HEK293 (cell line): Measurements from ENCODE around the gene ARV1.

Source experiments
- CTCF ChIA-PET: fragments of 350-600 bp; formaldehyde crosslinking; extraction: SDS; loops from one replicate; lab custom pipeline; 2021; ENCODE audit warnings: antibody characterized with exemption; lab: Yijun Ruan, JAX
- POLR2A ChIA-PET: fragments of 300-600 bp; formaldehyde crosslinking; extraction: SDS; loops from one replicate; lab custom pipeline; 2020; ENCODE audit warnings: antibody characterized with exemption, inconsistent platforms; lab: Yijun Ruan, JAX
- H3K27ac ChIP-seq: fragments of 200-500 bp; sonication (Bioruptor generic); 2 replicates; pipeline ENCODE4 v1.5.1; 2014; ENCODE audit warnings: low read depth, low read length, control low read depth, inconsistent platforms; ENCODE audit errors: extremely low read depth
- H3K36me3 ChIP-seq, 2 experiments: fragments of 200-500 bp in 1 of 2; sonication (Bioruptor generic) in 1 of 2; 1 replicate in 1 of 2; 2 replicates in 1 of 2; pipeline ENCODE4 v1.5.1; 2014 to 2017; ENCODE audit warnings: inconsistent platforms in 2 of 2, low read length in 2 of 2; ENCODE audit not compliant: control insufficient read depth in 2 of 2, insufficient read depth in 1 of 2
- H3K4me1 ChIP-seq: fragments of 200-500 bp; sonication (Bioruptor generic); 2 replicates; pipeline ENCODE4 v1.5.1; 2014; ENCODE audit warnings: mild to moderate bottlenecking, low read length, inconsistent platforms; ENCODE audit not compliant: control insufficient read depth, insufficient read depth
- H3K4me3 ChIP-seq: 2 replicates; pipeline ENCODE4 v1.5.1; 2011; ENCODE audit warnings: low read depth, mild to moderate bottlenecking, control low read depth, low read length, moderate library complexity
- H3K9me3 ChIP-seq: fragments of 200-500 bp; sonication (Bioruptor generic); 2 replicates; pipeline ENCODE4 v1.5.1; 2014; ENCODE audit warnings: low read depth, low read length, inconsistent platforms; ENCODE audit not compliant: control insufficient read depth, insufficient read depth
- GLIS2 ChIP-seq: fragments of 450-650 bp; formaldehyde crosslinking; IDR thresholded peaks from 2 replicates; pipeline ENCODE4 v1.5.1; 2016; ENCODE audit warnings: missing biosample characterization, missing genetic modification characterization
- KLF7 ChIP-seq: fragments of 450-650 bp; formaldehyde crosslinking; IDR thresholded peaks from 2 replicates; pipeline ENCODE4 v1.5.1; 2016; ENCODE audit warnings: missing biosample characterization, missing genetic modification characterization, borderline replicate concordance
- MEIS1 ChIP-seq: sonication (generic); formaldehyde crosslinking; IDR thresholded peaks from 2 replicates; pipeline ENCODE4 v1.8.1; 2022; ENCODE audit warnings: missing genetic modification reagents, mild to moderate bottlenecking, borderline replicate concordance
- OSR2 ChIP-seq: fragments of 450-650 bp; formaldehyde crosslinking; IDR thresholded peaks from 2 replicates; pipeline ENCODE4 v1.5.1; 2016; ENCODE audit warnings: missing biosample characterization, missing genetic modification characterization
- PRDM1 ChIP-seq: fragments of 450-650 bp; formaldehyde crosslinking; IDR thresholded peaks from 2 replicates; pipeline ENCODE4; 2016; ENCODE audit warnings: missing biosample characterization, missing genetic modification characterization
- TRIM28 ChIP-seq: IDR thresholded peaks from 2 replicates; pipeline ENCODE4 v1.6.1; 2011; ENCODE audit warnings: low read length, control low read depth, borderline replicate concordance
- ZBTB1 ChIP-seq: fragments of 450-650 bp; formaldehyde crosslinking; IDR thresholded peaks from 2 replicates; pipeline ENCODE4 v1.5.1; 2016; ENCODE audit warnings: missing biosample characterization, missing genetic modification characterization
- ZBTB17 ChIP-seq: fragments of 450-650 bp; formaldehyde crosslinking; IDR thresholded peaks from 2 replicates; pipeline ENCODE4 v1.5.1; 2016; ENCODE audit warnings: missing biosample characterization, missing genetic modification characterization
- ZBTB21 ChIP-seq: fragments of 450-650 bp; formaldehyde crosslinking; IDR thresholded peaks from 2 replicates; pipeline ENCODE4 v1.5.1; 2017; ENCODE audit warnings: missing biosample characterization, missing genetic modification characterization
- ZEB2 ChIP-seq: fragments of 450-650 bp; formaldehyde crosslinking; IDR thresholded peaks from 2 replicates; pipeline ENCODE4 v1.5.1; 2016; ENCODE audit warnings: missing biosample characterization, missing genetic modification characterization
- ZNF10 ChIP-seq: fragments of 450-650 bp; formaldehyde crosslinking; IDR thresholded peaks from 2 replicates; pipeline ENCODE4 v1.5.1; 2017; ENCODE audit warnings: missing biosample characterization, missing genetic modification characterization
- ZNF155 ChIP-seq: fragments of 450-650 bp; formaldehyde crosslinking; IDR thresholded peaks from 2 replicates; pipeline ENCODE4 v1.5.1; 2016; ENCODE audit warnings: missing biosample characterization, missing genetic modification characterization
- ZNF324 ChIP-seq: fragments of 450-650 bp; formaldehyde crosslinking; IDR thresholded peaks from 2 replicates; pipeline ENCODE4 v1.5.1; 2016; ENCODE audit warnings: missing biosample characterization, missing genetic modification characterization
- ZNF366 ChIP-seq: fragments of 450-650 bp; formaldehyde crosslinking; conservative IDR thresholded peaks from 2 replicates; pipeline ENCODE4 v1.5.1; 2016; ENCODE audit warnings: missing biosample characterization, missing genetic modification characterization
- ZNF391 ChIP-seq: fragments of 450-650 bp; formaldehyde crosslinking; IDR thresholded peaks from 2 replicates; pipeline ENCODE4 v1.5.1; 2016; ENCODE audit warnings: low read depth, missing biosample characterization, missing genetic modification characterization, borderline replicate concordance
- ZNF48 ChIP-seq: fragments of 450-650 bp; formaldehyde crosslinking; IDR thresholded peaks from 2 replicates; pipeline ENCODE4 v1.5.1; 2016; ENCODE audit warnings: missing biosample characterization, missing genetic modification characterization
- ZNF561 ChIP-seq: fragments of 450-650 bp; IDR thresholded peaks from 2 replicates; pipeline ENCODE4 v1.5.1; 2018; ENCODE audit warnings: missing biosample characterization, missing genetic modification characterization, borderline replicate concordance
- ZNF626 ChIP-seq: fragments of 450-650 bp; sonication (Bioruptor Pico); formaldehyde crosslinking; IDR thresholded peaks from 2 replicates; pipeline ENCODE4 v1.5.1; 2018; ENCODE audit warnings: missing biosample characterization, missing genetic modification characterization, inconsistent platforms
- ZNF658 ChIP-seq: fragments of 450-650 bp; formaldehyde crosslinking; IDR thresholded peaks from 2 replicates; pipeline ENCODE4; 2016; ENCODE audit warnings: missing biosample characterization, missing genetic modification characterization
- ZNF664 ChIP-seq: fragments of 450-650 bp; formaldehyde crosslinking; IDR thresholded peaks from 2 replicates; pipeline ENCODE4 v1.5.1; 2016; ENCODE audit warnings: missing biosample characterization, missing genetic modification characterization
- ZNF76 ChIP-seq: fragments of 450-650 bp; formaldehyde crosslinking; IDR thresholded peaks from 2 replicates; pipeline ENCODE4; 2016; ENCODE audit warnings: low read depth, missing biosample characterization, missing genetic modification characterization, borderline replicate concordance
- ZSCAN16 ChIP-seq: fragments of 450-650 bp; formaldehyde crosslinking; IDR thresholded peaks from 2 replicates; pipeline ENCODE4 v1.5.1; 2016; ENCODE audit warnings: missing biosample characterization, missing genetic modification characterization
- TF ChIP-seq, protein P1 (sequence below): fragments of 450-650 bp; formaldehyde crosslinking; IDR thresholded peaks from 2 replicates; pipeline ENCODE4 v1.5.1; 2016; ENCODE audit warnings: missing biosample characterization, missing genetic modification characterization
- TF ChIP-seq, protein P2 (sequence below): fragments of 450-650 bp; formaldehyde crosslinking; IDR thresholded peaks from 2 replicates; pipeline ENCODE4 v1.5.1; 2016; ENCODE audit warnings: missing biosample characterization, missing genetic modification characterization
- TF ChIP-seq, protein P3 (sequence below): fragments of 450-650 bp; formaldehyde crosslinking; IDR thresholded peaks from 2 replicates; pipeline ENCODE4 v1.5.1; 2016; ENCODE audit warnings: missing biosample characterization, missing genetic modification characterization
- TF ChIP-seq, protein P4 (sequence below): fragments of 450-650 bp; formaldehyde crosslinking; IDR thresholded peaks from 2 replicates; pipeline ENCODE4 v1.5.1; 2016; ENCODE audit warnings: missing biosample characterization, missing genetic modification characterization, borderline replicate concordance

ARV1 gene

DNA sequence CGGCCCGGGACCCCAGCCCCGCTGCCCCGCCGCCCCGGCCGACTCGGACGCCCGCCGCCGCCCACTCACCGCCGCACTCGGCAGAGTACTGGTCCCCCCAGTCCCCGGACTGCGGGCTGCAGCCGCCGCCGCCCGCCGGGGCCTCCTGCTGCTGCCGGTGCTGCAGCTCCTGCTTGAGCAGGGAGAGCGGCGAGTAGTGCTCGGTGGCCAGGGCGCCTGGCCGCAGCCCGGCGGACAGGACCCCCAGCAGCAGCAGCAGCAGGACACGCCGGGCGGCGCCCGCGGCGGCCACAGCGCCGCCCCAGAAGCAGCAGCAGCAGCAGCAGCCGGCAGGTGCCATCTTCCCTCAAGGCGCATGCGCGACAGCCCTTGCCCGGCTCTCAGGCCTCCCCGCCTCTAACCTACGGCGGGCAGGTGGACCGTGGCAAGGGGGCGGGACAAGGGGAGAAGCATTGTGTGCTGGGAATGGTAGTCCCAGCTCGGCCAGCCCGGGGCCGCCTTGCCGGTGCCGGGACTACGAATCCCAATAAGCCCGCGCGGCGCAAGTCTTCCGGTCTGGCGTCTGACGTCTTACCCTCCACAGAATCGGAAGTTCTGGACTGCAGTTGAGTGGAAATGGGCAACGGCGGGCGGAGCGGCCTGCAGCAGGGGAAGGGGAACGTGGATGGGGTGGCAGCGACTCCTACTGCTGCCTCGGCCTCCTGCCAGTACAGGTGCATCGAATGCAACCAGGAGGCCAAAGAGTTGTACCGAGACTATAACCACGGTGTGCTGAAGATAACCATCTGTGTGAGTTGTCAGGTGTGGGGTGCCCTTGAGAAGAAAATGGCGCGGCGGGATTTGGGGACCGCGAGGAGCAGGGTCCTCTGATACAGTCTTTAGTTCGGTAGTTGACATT is at the start of gene ARV1, which contains the start of gene TTC13 (continued):
- TF ChIP-seq TRIM28 (peak; percentile 90), ZNF324 (tag by site-specific recombination) (peak; percentile 87), OSR2 (tag by site-specific recombination) (peak; percentile 85), ZNF626 (tag by site-specific recombination) (peak; percentile 49; the same call in 1 of the 2 replicates), ZBTB1 (tag by site-specific recombination) (no peak)
- TF ChIP-seq, protein P1, sequence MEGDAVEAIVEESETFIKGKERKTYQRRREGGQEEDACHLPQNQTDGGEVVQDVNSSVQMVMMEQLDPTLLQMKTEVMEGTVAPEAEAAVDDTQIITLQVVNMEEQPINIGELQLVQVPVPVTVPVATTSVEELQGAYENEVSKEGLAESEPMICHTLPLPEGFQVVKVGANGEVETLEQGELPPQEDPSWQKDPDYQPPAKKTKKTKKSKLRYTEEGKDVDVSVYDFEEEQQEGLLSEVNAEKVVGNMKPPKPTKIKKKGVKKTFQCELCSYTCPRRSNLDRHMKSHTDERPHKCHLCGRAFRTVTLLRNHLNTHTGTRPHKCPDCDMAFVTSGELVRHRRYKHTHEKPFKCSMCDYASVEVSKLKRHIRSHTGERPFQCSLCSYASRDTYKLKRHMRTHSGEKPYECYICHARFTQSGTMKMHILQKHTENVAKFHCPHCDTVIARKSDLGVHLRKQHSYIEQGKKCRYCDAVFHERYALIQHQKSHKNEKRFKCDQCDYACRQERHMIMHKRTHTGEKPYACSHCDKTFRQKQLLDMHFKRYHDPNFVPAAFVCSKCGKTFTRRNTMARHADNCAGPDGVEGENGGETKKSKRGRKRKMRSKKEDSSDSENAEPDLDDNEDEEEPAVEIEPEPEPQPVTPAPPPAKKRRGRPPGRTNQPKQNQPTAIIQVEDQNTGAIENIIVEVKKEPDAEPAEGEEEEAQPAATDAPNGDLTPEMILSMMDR (tag by site-specific recombination): peak; percentile 97
- TF ChIP-seq, protein P2, sequence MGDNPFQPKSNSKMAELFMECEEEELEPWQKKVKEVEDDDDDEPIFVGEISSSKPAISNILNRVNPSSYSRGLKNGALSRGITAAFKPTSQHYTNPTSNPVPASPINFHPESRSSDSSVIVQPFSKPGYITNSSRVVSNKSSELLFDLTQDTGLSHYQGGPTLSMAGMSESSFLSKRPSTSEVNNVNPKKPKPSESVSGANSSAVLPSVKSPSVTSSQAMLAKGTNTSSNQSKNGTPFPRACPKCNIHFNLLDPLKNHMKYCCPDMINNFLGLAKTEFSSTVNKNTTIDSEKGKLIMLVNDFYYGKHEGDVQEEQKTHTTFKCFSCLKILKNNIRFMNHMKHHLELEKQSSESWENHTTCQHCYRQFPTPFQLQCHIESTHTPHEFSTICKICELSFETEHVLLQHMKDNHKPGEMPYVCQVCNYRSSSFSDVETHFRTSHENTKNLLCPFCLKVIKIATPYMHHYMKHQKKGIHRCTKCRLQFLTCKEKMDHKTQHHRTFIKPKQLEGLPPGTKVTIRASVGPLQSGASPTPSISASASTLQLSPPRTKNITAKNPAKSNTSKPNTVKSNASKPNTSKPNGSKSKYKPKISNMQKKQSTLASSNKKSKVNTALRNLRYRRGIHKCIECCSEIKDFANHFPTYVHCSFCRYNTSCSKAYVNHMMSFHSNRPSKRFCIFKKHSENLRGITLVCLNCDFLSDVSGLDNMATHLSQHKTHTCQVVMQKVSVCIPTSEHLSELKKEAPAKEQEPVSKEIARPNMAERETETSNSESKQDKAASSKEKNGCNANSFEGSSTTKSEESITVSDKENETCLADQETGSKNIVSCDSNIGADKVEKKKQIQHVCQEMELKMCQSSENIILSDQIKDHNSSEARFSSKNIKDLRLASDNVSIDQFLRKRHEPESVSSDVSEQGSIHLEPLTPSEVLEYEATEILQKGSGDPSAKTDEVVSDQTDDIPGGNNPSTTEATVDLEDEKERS (tag by site-specific recombination): no peak

DNA sequence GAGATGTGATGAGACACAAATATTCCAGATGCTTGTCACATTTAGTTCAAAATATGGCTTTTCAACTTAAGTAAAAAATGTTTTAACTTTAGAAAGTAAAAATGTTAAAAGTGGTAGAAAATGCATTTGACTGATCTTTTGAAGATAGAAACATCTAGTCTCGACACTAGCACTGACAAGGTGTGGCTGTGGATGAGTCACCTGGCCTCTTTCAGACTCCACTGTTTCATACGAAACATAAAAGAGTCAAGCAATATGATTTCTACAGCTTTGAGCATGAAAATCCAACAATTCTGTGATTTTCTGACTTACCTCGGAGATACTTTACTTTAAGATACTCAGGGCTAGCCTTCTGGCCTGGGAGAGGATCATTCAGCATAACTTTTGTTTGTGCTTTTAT is 47.9 kb upstream of the ARV1 start:
- CTCF ChIA-PET: interaction anchor here (0.7 kb wide), 1 partner anchor 8 kb away, joined by 3 read pairs; no protein-coding TSS in a partner anchor
- no peaks in the 10 kb centered on the region for H3K9me3 ChIP-seq
- H3K36me3 ChIP-seq: peaks cover 33 to 36% of the 10 kb centered on the region in 2 experiments

More for the DNA sequence above, 47.9 kb upstream of the ARV1 start:
- no peak overlapping the region for H3K27ac ChIP-seq
- TF ChIP-seq PRDM1 (tag by site-specific recombination) (no peak), ZSCAN16 (tag by site-specific recombination) (no peak), ZBTB21 (no peak), ZNF366 (tag by site-specific recombination) (no peak), KLF7 (tag by site-specific recombination) (no peak), ZNF155 (tag by site-specific recombination) (no peak), ZNF658 (tag by site-specific recombination) (no peak), ZNF48 (tag by site-specific recombination) (no peak), ZNF664 (tag by site-specific recombination) (no peak), ZNF561 (tag by site-specific recombination) (no peak), GLIS2 (tag by site-specific recombination) (no peak), ZNF76 (tag by site-specific recombination) (no peak), ZNF391 (tag by site-specific recombination) (no peak), MEIS1 (no peak), ZEB2 (tag by site-specific recombination) (no peak), ZNF10 (tag by site-specific recombination) (no peak), ZBTB17 (tag by site-specific recombination) (no peak)
- TF ChIP-seq, protein P3, sequence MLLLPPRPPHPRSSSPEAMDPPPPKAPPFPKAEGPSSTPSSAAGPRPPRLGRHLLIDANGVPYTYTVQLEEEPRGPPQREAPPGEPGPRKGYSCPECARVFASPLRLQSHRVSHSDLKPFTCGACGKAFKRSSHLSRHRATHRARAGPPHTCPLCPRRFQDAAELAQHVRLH (tag by site-specific recombination): no peak
- TF ChIP-seq, protein P4, sequence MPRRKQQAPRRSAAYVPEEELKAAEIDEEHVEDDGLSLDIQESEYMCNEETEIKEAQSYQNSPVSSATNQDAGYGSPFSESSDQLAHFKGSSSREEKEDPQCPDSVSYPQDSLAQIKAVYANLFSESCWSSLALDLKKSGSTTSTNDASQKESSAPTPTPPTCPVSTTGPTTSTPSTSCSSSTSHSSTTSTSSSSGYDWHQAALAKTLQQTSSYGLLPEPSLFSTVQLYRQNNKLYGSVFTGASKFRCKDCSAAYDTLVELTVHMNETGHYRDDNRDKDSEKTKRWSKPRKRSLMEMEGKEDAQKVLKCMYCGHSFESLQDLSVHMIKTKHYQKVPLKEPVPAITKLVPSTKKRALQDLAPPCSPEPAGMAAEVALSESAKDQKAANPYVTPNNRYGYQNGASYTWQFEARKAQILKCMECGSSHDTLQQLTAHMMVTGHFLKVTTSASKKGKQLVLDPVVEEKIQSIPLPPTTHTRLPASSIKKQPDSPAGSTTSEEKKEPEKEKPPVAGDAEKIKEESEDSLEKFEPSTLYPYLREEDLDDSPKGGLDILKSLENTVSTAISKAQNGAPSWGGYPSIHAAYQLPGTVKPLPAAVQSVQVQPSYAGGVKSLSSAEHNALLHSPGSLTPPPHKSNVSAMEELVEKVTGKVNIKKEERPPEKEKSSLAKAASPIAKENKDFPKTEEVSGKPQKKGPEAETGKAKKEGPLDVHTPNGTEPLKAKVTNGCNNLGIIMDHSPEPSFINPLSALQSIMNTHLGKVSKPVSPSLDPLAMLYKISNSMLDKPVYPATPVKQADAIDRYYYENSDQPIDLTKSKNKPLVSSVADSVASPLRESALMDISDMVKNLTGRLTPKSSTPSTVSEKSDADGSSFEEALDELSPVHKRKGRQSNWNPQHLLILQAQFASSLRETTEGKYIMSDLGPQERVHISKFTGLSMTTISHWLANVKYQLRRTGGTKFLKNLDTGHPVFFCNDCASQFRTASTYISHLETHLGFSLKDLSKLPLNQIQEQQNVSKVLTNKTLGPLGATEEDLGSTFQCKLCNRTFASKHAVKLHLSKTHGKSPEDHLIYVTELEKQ (tag by site-specific recombination): no peak
- TF ChIP-seq, all 188 proteins: peak for 0
- POLR2A ChIA-PET: no interaction called here
- Histone ChIP-seq H3K4me3 (no peak overlapping the region), H3K4me1 (no peaks in the 10 kb centered on the region)
